GM18508 (cell line): Measurements from ENCODE around the gene TUBB1.
A peak's percentile ranks its signal among the peaks of the same experiment; 100 is the strongest.
"Not testable (repeated sequence)": the region's sequence is repeated elsewhere in the genome, so short reads cannot be mapped to it uniquely, and the experiment has no call there.

ENCODE experiments used
- ATAC-seq: cut with Tn5 transposase; IDR thresholded peaks from one replicate; pipeline ENCODE4 v1.9.1; 2021; ENCODE audit warnings: moderate number of reproducible peaks; ENCODE audit not compliant: insufficient read depth, unreplicated experiment

The TUBB1 gene

GRCh38 chr20:59037386-59037785, 18.2 kb downstream of the TUBB1 start:
- ATAC-seq = no peak

DNA sequence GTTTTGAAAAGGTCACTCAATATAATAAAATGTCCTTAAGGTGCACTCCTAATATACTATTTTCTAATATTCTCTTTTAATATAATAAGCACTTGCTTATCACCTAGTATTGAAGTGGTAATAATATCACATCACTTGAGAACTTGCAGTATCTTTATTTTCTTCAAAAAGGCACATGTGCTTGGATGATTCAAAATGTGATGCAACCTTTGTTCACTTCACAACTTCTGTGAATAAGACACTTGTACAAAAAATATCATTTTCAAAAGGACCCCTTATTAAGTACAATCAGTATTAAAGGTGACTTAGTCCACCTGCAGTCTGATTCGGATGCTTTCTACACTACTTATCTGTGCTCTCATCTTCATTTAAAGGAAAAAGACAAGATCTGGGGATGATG, 20.0 kb downstream of the TUBB1 start:
- ATAC-seq = no peak

GRCh38 chr20:59040667-59041066, 21.4 kb downstream of the TUBB1 start:
- ATAC-seq = no peak

- ATAC-seq = not testable (repeated sequence)
These were observed 22.3 kb downstream of the TUBB1 start for GRCh38 chr20:59041487-59041886.

GRCh38 chr20:59042151-59042795, 23.0 kb downstream of the TUBB1 start, which contains the start of gene PRELID3B:
TSS of gene PRELID3B (minus strand) at chr20:59042786. CDS start at chr20:59042730, 56 bp downstream.
- ATAC-seq = peak; percentile 12

- peak; percentile 49 for ATAC-seq
These were observed 23.8 kb downstream of the TUBB1 start for GRCh38 chr20:59042796-59043631.

- no peak for ATAC-seq
These were observed 24.5 kb downstream of the TUBB1 start for GRCh38 chr20:59043698-59044097.

DNA sequence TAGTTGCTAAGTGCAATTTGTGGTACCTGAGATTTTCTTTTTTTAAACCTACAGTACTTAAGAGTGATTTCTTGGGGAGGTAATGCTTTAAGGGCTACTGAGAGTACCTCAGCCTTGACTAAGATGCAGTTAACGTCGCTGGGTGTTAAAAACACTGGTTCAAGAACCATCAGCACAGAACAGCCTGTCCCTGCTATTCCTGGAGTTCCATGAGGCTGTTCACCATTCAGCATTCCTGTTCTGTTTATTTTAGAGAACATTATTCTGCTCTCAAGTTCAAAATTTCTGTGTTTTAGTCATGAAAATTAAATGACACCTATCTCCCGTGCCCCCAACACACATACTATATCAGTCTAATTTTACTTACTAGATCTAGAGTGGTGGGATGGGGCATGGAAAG, 25.1 kb downstream of the TUBB1 start:
- no peak for ATAC-seq

- ATAC-seq = no peak
These were observed 25.6 kb downstream of the TUBB1 start for GRCh38 chr20:59044796-59045195.

DNA sequence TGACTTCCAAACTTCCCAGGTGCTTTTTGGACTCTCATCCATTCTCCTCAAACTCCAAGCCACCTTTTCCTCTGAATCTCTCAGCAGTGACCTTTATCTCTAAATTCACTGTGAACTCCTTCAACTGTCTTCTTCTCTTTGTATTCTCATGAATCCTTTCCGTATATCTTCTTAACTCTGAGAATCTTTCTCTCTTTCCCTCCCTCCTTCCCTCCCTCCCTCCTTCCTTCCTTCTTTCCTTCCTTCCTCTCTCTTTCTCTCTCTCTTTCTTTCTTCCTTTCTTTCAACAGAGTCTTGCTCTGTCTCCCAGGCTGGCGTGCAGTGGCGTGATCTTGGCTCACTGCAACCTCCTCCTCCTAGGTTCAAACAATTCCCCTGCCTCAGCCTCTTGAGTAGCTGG, 27.6 kb downstream of the TUBB1 start:
- no peak for ATAC-seq

DNA sequence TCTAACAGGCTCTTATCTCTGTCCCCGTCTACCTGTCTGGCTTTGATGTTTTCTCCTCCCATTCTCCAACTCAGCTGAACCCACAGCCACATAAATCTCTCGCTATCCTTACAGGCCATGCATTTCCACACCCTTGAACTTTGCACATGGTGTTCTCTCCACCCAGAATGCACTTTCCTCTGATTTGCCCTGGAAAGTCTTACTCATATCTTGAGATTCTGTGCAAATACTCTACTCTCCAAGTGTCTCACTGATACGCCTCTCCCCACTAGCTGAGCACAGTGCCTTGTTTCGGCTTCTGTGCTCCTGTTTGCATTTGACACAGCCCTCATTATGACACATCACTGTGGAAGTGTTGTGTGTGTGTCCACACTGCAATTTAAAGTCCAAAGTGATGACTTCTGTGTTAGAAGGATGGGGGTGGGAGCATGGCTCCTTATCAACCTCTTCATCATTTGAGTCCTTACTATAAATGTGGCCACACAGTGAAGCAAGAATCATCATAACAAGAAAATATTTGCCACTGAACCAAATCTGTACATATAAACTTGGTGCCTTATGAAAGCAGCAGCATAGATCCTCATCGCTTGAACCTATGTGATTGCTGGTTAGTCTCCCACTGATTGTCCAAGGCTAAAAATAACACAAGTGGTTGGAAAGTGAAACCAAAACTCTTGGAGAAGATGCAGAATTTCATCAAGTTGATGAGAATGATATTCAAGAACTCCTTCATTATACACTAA, 28.9 kb downstream of the TUBB1 start:
- ATAC-seq = no peak

- no peak for ATAC-seq
These were observed 29.4 kb downstream of the TUBB1 start for GRCh38 chr20:59048681-59049030.

DNA sequence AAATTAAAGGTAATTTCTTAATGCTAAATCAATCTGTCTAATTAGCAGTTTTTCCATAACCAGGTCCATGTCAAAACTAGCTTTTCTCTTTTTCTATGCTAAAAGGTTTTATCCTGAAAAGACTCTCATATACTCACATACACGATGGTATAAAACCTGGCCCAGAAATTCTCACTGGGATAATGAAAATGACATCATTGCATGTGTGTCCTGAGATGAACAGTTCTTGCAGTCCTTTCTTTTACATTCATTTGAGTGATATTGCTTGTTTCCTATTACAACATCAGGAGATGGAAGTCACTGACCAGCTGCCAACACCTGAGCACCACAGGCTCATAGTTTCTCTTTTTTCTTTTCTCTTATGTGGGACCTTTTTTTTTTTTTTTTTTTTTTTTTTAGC, 31.2 kb downstream of the TUBB1 start:
- ATAC-seq = no peak

GRCh38 chr20:59051666-59052185, 32.5 kb downstream of the TUBB1 start:
- ATAC-seq = no peak

DNA sequence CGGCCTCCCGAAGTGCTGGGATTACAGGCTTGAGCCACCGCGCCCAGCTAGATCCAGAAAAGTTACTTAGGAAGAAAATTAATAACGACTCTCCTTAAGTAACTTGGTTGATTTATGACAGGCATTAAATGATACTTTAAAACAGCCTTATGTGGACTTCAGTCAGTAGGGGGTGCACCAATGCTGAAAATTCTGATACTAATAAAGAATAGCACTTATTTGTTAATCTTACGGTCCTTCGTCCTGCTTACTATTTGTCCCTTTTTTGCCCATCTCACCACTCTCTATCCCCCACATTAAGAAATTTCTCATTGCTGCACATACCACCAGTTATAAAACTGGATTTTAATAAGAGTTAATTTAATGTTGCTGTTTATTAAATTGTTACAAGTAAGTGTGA, 36.1 kb downstream of the TUBB1 start:
- ATAC-seq = no peak

GRCh38 chr20:59062081-59062480, 42.9 kb downstream of the TUBB1 start:
- ATAC-seq = no peak

- no peak for ATAC-seq
These were observed 44.4 kb downstream of the TUBB1 start for GRCh38 chr20:59063358-59064213.

DNA sequence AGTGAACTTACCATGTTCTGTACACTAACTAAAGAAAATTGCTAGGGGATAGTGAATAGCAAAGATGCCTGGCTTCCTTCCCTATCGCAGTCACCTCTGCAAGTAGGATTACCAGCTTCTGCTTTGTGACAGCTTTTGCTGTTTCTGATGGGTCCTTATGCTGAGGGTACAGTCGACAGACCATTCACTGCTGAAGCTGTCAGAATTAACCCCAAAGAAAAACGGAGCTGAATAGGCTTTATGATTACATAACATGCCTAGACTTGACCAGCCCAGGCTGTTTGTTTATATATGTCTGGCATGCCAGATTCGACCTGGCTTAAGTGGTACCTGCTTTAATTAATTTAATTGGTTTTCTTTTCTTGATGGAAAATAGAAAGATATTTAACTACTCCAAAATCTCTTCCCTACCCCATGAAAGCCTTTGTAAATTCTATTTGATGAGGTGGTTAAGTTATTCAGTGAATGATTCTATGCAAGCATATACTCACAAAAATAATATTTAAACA, 45.0 kb downstream of the TUBB1 start:
- ATAC-seq = no peak

GRCh38 chr20:59068534-59068933, 49.3 kb downstream of the TUBB1 start:
- no peak for ATAC-seq

- no peak for ATAC-seq
These were observed 49.8 kb downstream of the TUBB1 start for GRCh38 chr20:59069026-59069425.
